ENCODE data around the gene WDR45B.

DNA sequence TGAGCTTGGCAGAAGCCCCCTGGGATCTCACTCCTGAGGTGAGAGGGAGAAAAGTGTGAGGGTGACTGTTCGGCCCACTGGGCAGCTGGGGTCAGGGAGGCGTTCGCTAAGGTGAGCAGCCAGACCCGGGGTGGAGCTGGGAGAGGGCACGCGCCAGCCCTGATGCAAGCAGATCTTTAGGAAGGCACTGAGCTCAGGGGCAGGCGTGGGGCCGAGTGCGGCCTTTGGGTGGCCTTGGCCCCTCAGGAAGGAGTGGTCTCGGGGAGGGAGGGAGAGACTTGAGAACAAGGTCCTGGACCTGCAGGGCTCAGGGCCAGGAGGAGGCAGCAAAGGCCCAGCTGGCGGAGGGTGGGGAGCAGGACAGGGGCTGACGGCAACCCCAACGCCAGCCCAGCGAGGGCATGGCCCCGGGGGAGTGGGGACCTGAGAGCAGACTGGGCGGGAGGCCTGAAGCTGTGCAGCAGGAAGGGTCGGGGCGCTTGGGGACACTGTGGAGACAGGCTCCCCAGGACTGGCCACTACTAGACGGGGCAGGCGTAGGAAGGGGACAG, 14.5 kb upstream of the WDR45B start:
- TF ChIP-seq, protein P1, sequence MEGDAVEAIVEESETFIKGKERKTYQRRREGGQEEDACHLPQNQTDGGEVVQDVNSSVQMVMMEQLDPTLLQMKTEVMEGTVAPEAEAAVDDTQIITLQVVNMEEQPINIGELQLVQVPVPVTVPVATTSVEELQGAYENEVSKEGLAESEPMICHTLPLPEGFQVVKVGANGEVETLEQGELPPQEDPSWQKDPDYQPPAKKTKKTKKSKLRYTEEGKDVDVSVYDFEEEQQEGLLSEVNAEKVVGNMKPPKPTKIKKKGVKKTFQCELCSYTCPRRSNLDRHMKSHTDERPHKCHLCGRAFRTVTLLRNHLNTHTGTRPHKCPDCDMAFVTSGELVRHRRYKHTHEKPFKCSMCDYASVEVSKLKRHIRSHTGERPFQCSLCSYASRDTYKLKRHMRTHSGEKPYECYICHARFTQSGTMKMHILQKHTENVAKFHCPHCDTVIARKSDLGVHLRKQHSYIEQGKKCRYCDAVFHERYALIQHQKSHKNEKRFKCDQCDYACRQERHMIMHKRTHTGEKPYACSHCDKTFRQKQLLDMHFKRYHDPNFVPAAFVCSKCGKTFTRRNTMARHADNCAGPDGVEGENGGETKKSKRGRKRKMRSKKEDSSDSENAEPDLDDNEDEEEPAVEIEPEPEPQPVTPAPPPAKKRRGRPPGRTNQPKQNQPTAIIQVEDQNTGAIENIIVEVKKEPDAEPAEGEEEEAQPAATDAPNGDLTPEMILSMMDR (IDR thresholded peaks at IDR 0.05): no peak
- no peak for TF ChIP-seq EZH2 (IDR thresholded peaks at IDR 0.05; ENCODE audit: borderline replicate concordance, insufficient read depth, low read depth, low read length, poor library complexity, severe bottlenecking)
